GM23248 (cell line): ENCODE results near the gene ELOVL6. TPM values are rescaled to one million over a fixed set of nuclear protein-coding genes. Genes with fewer than 3 reads are reported as not detected.

ENCODE experiments used
- DNase-seq: peaks from one replicate; pipeline ENCODE4 v3.0.0-alpha.2; 2015
- H2AFZ ChIP-seq: fragments of 200-600 bp; sonication (generic); 2 replicates; pipeline ENCODE4 v1.6.1; 2016; ENCODE audit warnings: antibody characterized with exemption
- H3F3A ChIP-seq: fragments of 200-600 bp; sonication (generic); 2 replicates; pipeline ENCODE4 v1.6.1; 2016; ENCODE audit warnings: mild to moderate bottlenecking, antibody characterized with exemption, mixed run types; ENCODE audit not compliant: insufficient read depth
- H3K27ac ChIP-seq: fragments of 200-600 bp; sonication (generic); 2 replicates; pipeline ENCODE4 v1.5.1; 2016; ENCODE audit warnings: mild to moderate bottlenecking
- H3K27me3 ChIP-seq: fragments of 200-600 bp; sonication (generic); replicated peaks from 2 replicates; pipeline ENCODE4 v1.6.1; 2016; ENCODE audit warnings: mild to moderate bottlenecking; ENCODE audit not compliant: insufficient read depth
- H3K36me3 ChIP-seq: fragments of 200-600 bp; sonication (generic); 2 replicates; pipeline ENCODE4 v1.6.1; 2016; ENCODE audit warnings: low read depth, mild to moderate bottlenecking
- H3K4me1 ChIP-seq: fragments of 200-600 bp; sonication (generic); 2 replicates; pipeline ENCODE4 v1.6.1; 2016; ENCODE audit warnings: mild to moderate bottlenecking; ENCODE audit not compliant: insufficient read depth
- H3K4me2 ChIP-seq: fragments of 200-600 bp; sonication (generic); one replicate; pipeline ENCODE4 v1.6.1; 2016; ENCODE audit warnings: mild to moderate bottlenecking; ENCODE audit not compliant: unreplicated experiment
- H3K4me3 ChIP-seq: fragments of 200-600 bp; sonication (generic); 2 replicates; pipeline ENCODE4 v1.5.1; 2016; ENCODE audit warnings: mild to moderate bottlenecking
- H3K79me2 ChIP-seq: fragments of 200-600 bp; sonication (generic); 2 replicates; pipeline ENCODE4 v1.6.1; 2016; ENCODE audit warnings: mild to moderate bottlenecking; ENCODE audit not compliant: insufficient read depth
- H3K9ac ChIP-seq: fragments of 200-600 bp; sonication (generic); 2 replicates; pipeline ENCODE4 v1.6.1; 2016; ENCODE audit warnings: mild to moderate bottlenecking
- H3K9me2 ChIP-seq: fragments of 200-600 bp; sonication (generic); 2 replicates; pipeline ENCODE4 v1.6.1; 2016; ENCODE audit warnings: mixed run types, mild to moderate bottlenecking, moderate library complexity; ENCODE audit not compliant: insufficient read depth
- H3K9me3 ChIP-seq: fragments of 200-600 bp; sonication (generic); one replicate; pipeline ENCODE4 v1.6.1; 2017; ENCODE audit warnings: low read depth
- H4K20me1 ChIP-seq: fragments of 200-600 bp; sonication (generic); 2 replicates; pipeline ENCODE4 v1.6.0; 2016; ENCODE audit not compliant: insufficient read depth
- EZH2 ChIP-seq: fragments of 200-600 bp; sonication (generic); IDR thresholded peaks from 2 replicates; pipeline ENCODE4 v1.6.1; 2018; ENCODE audit warnings: antibody characterized with exemption, mild to moderate bottlenecking; ENCODE audit not compliant: insufficient read depth, poor library complexity, severe bottlenecking
- EZH2phosphoT487 ChIP-seq: fragments of 200-600 bp; sonication (generic); IDR thresholded peaks from 2 replicates; pipeline ENCODE4 v1.6.1; 2018; ENCODE audit warnings: antibody characterized with exemption, moderate library complexity, mild to moderate bottlenecking, low read depth; ENCODE audit not compliant: insufficient read depth
- whole genome bisulfite sequencing, 2 experiments: methylation state at CpG; one replicate each; pipeline ENCODE4 v1.1.6; 2015 to 2017; ENCODE audit warnings: low lambda C conversion rate in 2 of 2, low coverage in 1 of 2; ENCODE audit errors: missing lambda C conversion rate in 2 of 2; 5-methylcytosine and 5-hydroxymethylcytosine counted together
- in situ Hi-C: fragments of 300-500 bp; cut with MboI; formaldehyde crosslinking; loops from 2 replicates; pipeline ENCODE4 v1.15.0; 2020
- polyA plus RNA-seq: library from polyadenylated mRNA; unstranded; fragments of >200 nt; fragmentation: Nextera tagmentation; extraction: Ambion mirVana; gene quantifications from 2 replicates; pipeline ENCODE4 v1.2.1, GENCODE V29; 2016
- total RNA-seq: library from RNA; depleted of rRNA; stranded (reverse); fragments of >200 nt; shearing (Covaris generic); gene quantifications from 2 replicates; pipeline ENCODE4 v1.2.3, GENCODE V29; 2014

Gene ELOVL6
- total and polyA plus RNA-seq, 2 experiments from 2014 or later = 8.0 to 13.2 TPM

- in situ Hi-C loops = loop anchor here (10.0 to 25.0 kb wide), 3 partner anchors 147 to 311 kb away; no protein-coding TSS in a partner anchor
- no peaks in the 10 kb centered on the region for H3K4me1 ChIP-seq
- TF ChIP-seq EZH2phosphoT487 (no peak), EZH2 (no peak)
- H4K20me1 ChIP-seq = no peaks in the 10 kb centered on the region
- H3K36me3 ChIP-seq = no peaks in the 10 kb centered on the region
- H3K9me2 ChIP-seq = no peaks in the 10 kb centered on the region
- H3K4me2 ChIP-seq = no peak overlapping the region
- no peaks in the 10 kb centered on the region for H3K27me3 ChIP-seq
- H3K4me3 ChIP-seq = no peak overlapping the region
- peaks cover 8% of the 10 kb centered on the region; the same call in 1 of the 2 replicates for H3F3A ChIP-seq
- no peaks in the 10 kb centered on the region for H3K79me2 ChIP-seq
- no peak overlapping the region for H2AFZ ChIP-seq
- H3K9ac ChIP-seq = no peak overlapping the region
- 48 to 50% methylated on average over 2 of the region's 2 CpGs for WGBS, 2 experiments
- no peaks in the 10 kb centered on the region for H3K9me3 ChIP-seq
- no peak overlapping the region for H3K27ac ChIP-seq
- DNase-seq = no peak
These were observed 3.1 kb upstream of the ELOVL6 start for GRCh38 chr4:110201502-110201901.

GRCh38 chr4:110200689-110201088, 2.3 kb upstream of the ELOVL6 start:
- no peak overlapping the region for H3K4me3 ChIP-seq
- H3K27me3 ChIP-seq = no peaks in the 10 kb centered on the region
- H3K9ac ChIP-seq = no peak overlapping the region
- in situ Hi-C loops = loop anchor here (10.0 to 25.0 kb wide), 3 partner anchors 146 to 312 kb away; no protein-coding TSS in a partner anchor
- no peaks in the 10 kb centered on the region for H4K20me1 ChIP-seq
- H3K36me3 ChIP-seq = no peaks in the 10 kb centered on the region
- TF ChIP-seq EZH2phosphoT487 = no peak
- TF ChIP-seq EZH2 = no peak
- peaks cover 8% of the 10 kb centered on the region; the same call in 1 of the 2 replicates for H3F3A ChIP-seq
- no peak overlapping the region for H3K4me2 ChIP-seq
- DNase-seq = no peak
- no peaks in the 10 kb centered on the region for H3K9me3 ChIP-seq
- H3K79me2 ChIP-seq = no peaks in the 10 kb centered on the region
- no peaks in the 10 kb centered on the region for H3K4me1 ChIP-seq
- H2AFZ ChIP-seq = no peak overlapping the region
- no peaks in the 10 kb centered on the region for H3K9me2 ChIP-seq
- 86 to 97% methylated on average over 2 of the region's 2 CpGs for WGBS, 2 experiments
- no peak overlapping the region for H3K27ac ChIP-seq

GRCh38 chr4:110198049-110198434, 373 bp downstream of the ELOVL6 start:
- no peak overlapping the region for H3K27ac ChIP-seq

GRCh38 chr4:110197529-110198042, 829 bp downstream of the ELOVL6 start:
- 0 to 1% methylated on average over 26 of the region's 26 CpGs for WGBS, 2 experiments
- in situ Hi-C loops = no loop called here
- no peaks in the 10 kb centered on the region for H3K9me3 ChIP-seq
- no peaks in the 10 kb centered on the region; the same call in 1 of the 2 replicates for H3K79me2 ChIP-seq
- DNase-seq = peak; percentile 53
- H3K9me2 ChIP-seq = no peaks in the 10 kb centered on the region
- TF ChIP-seq EZH2phosphoT487 (no peak), EZH2 (no peak)
- H3K27me3 ChIP-seq = no peaks in the 10 kb centered on the region
- peak overlapping the region; percentile 95 for H3K4me2 ChIP-seq
- no peaks in the 10 kb centered on the region for H3K36me3 ChIP-seq
- H3K4me3 ChIP-seq = peak overlapping the region; percentile 93
- H3F3A ChIP-seq = peaks cover 8% of the 10 kb centered on the region; the same call in 1 of the 2 replicates
- peak overlapping the region; percentile 97 for H2AFZ ChIP-seq
- no peak overlapping the region for H3K27ac ChIP-seq
- peak overlapping the region; percentile 73 for H3K9ac ChIP-seq
- no peaks in the 10 kb centered on the region for H4K20me1 ChIP-seq
- no peaks in the 10 kb centered on the region for H3K4me1 ChIP-seq

More at GRCh38 chr4:110198049-110198434, 373 bp downstream of the ELOVL6 start:
- Histone ChIP-seq H3K9me3 (no peaks in the 10 kb centered on the region), H3K79me2 (no peaks in the 10 kb centered on the region; the same call in 1 of the 2 replicates), H3K9me2 (no peaks in the 10 kb centered on the region), H3F3A (peaks cover 8% of the 10 kb centered on the region; the same call in 1 of the 2 replicates), H3K4me3 (peak overlapping the region; percentile 93), H3K27me3 (no peaks in the 10 kb centered on the region), H3K9ac (peak overlapping the region; percentile 73), H3K4me2 (peak overlapping the region; percentile 95), H3K36me3 (no peaks in the 10 kb centered on the region), H4K20me1 (no peaks in the 10 kb centered on the region), H2AFZ (peak overlapping the region; percentile 97), H3K4me1 (no peaks in the 10 kb centered on the region)
- DNase-seq = peak; percentile 65
- TF ChIP-seq EZH2phosphoT487 (no peak), EZH2 (no peak)
- in situ Hi-C loops = no loop called here
- 0 to 1% methylated on average over 23 to 24 of the region's 24 CpGs for WGBS, 2 experiments
